CD4-positive, CD25-positive, alpha-beta regulatory T cell (primary cell): ENCODE data around the gene NUP93. TPM values are rescaled to one million over a fixed set of nuclear protein-coding genes. Genes with fewer than 3 reads are reported as not detected.

Source experiments
- ATAC-seq, 2 donors: fragments of 150-1000 bp; cut with Tn5 transposase; one replicate each; pipeline ENCODE4 v1.10.0; 2021; ENCODE audit warnings: low read depth in 2 of 2, moderate number of reproducible peaks in 2 of 2, moderate library complexity in 1 of 2
- DNase-seq, 3 donors: peaks; one replicate each; pipeline versions ENCODE4 v3.0.0 to v3.0.0-alpha.2; 2012 to 2022; ENCODE audit warnings: mixed read lengths in 1 of 3
- H3K27ac ChIP-seq: one replicate; pipeline ENCODE4 v1.7.0; 2013; ENCODE audit warnings: mild to moderate bottlenecking, low read length; ENCODE audit not compliant: insufficient read depth, poor library complexity, severe bottlenecking
- H3K27me3 ChIP-seq: one replicate; pipeline ENCODE4 v1.7.0; 2013; ENCODE audit warnings: low read length; ENCODE audit not compliant: control insufficient read depth, insufficient read depth
- H3K36me3 ChIP-seq: one replicate; pipeline ENCODE4 v1.7.0; 2013; ENCODE audit warnings: mild to moderate bottlenecking, low read length, moderate library complexity; ENCODE audit not compliant: control insufficient read depth, insufficient read depth
- H3K4me1 ChIP-seq: 2 replicates; pipeline ENCODE4 v1.7.0; 2013; ENCODE audit warnings: mild to moderate bottlenecking, low read length; ENCODE audit not compliant: insufficient read depth, control insufficient read depth, poor library complexity, severe bottlenecking
- H3K4me3 ChIP-seq: one replicate; pipeline ENCODE4 v1.7.0; 2013; ENCODE audit warnings: low read depth, mild to moderate bottlenecking, low read length, moderate library complexity
- H3K9me3 ChIP-seq, 2 experiments: 1 replicate in 1 of 2; 2 replicates in 1 of 2; pipeline ENCODE4 v1.7.0; 2013; ENCODE audit warnings: low read length in 2 of 2, mild to moderate bottlenecking in 1 of 2, moderate library complexity in 1 of 2; ENCODE audit not compliant: control insufficient read depth in 2 of 2
- H3K27ac Mint-ChIP-seq, 3 donors: one replicate each; pipeline ENCODE4 v1.8.0; 2020 to 2022; ENCODE audit warnings: mild to moderate bottlenecking in 3 of 3, mixed read lengths in 3 of 3, moderate library complexity in 2 of 3
- H3K27me3 Mint-ChIP-seq: one replicate; pipeline ENCODE4 v1.8.0; 2022; ENCODE audit warnings: mild to moderate bottlenecking, mixed read lengths
- H3K36me3 Mint-ChIP-seq: one replicate; pipeline ENCODE4 v1.8.0; 2020; ENCODE audit warnings: mixed read lengths
- H3K4me1 Mint-ChIP-seq, 4 donors: one replicate each; pipeline ENCODE4 v1.8.0; 2020 to 2022; ENCODE audit warnings: mixed read lengths in 4 of 4, mild to moderate bottlenecking in 1 of 4
- H3K4me3 Mint-ChIP-seq, 4 donors: one replicate each; pipeline ENCODE4 v1.8.0; 2020 to 2022; ENCODE audit warnings: mild to moderate bottlenecking in 4 of 4, mixed read lengths in 4 of 4, moderate library complexity in 3 of 4
- H3K9me3 Mint-ChIP-seq, 7 donors: one replicate each; pipeline ENCODE4 v1.8.0; 2020 to 2022; ENCODE audit warnings: mixed read lengths in 7 of 7, mild to moderate bottlenecking in 3 of 7, moderate library complexity in 2 of 7
- polyA plus RNA-seq, 4 donors: library from polyadenylated mRNA; unstranded; fragments of 300-500 nt; fragmentation: Illumina TruSeq; gene quantifications; one replicate each; pipeline ENCODE4 v1.2.3, GENCODE V29; 2021
- total RNA-seq: library from RNA; stranded (reverse); gene quantifications from one replicate; pipeline ENCODE4 v1.2.3, GENCODE V29; 2022

The NUP93 gene
- total and polyA plus RNA-seq, 5 donors from 2014 or later, result 55.0 to 92.7 (median 77.8) TPM

- Mint-ChIP-seq H3K27me3 (peaks cover 7% of the 10 kb centered on the region), H3K4me1 (peaks cover 0 to 49% (median 29%) of the 10 kb centered on the region in 4 donors), H3K9me3 (no peaks in the 10 kb centered on the region), H3K36me3 (no peaks in the 10 kb centered on the region), H3K4me3 (peak overlapping the region in 3 of 4 donors; percentile 27 to 87 (median 54)), H3K27ac (peak overlapping the region; percentile 74 to 99 (median 98))
- no peak for DNase-seq
- Histone ChIP-seq H3K4me1 (peaks cover 35% of the 10 kb centered on the region), H3K27me3 (no peaks in the 10 kb centered on the region), H3K36me3 (no peaks in the 10 kb centered on the region), H3K9me3 (no peaks in the 10 kb centered on the region), H3K4me3 (no peak overlapping the region), H3K27ac (peak overlapping the region; percentile 69)
- no peak for ATAC-seq
Observed at GRCh38 chr16:56861092-56861610, 131.2 kb downstream of the NUP93 start.

- DNase-seq (no peak), ATAC-seq (no peak)
- H3K4me3 ChIP-seq, result no peak overlapping the region
- H3K4me1 ChIP-seq, result peaks cover 35% of the 10 kb centered on the region
- Mint-ChIP-seq H3K9me3 (no peaks in the 10 kb centered on the region), H3K4me3 (no peak overlapping the region), H3K27ac (peak overlapping the region; percentile 74 to 99 (median 98)), H3K4me1 (peaks cover 0 to 49% (median 29%) of the 10 kb centered on the region in 4 donors), H3K36me3 (no peaks in the 10 kb centered on the region), H3K27me3 (peaks cover 7% of the 10 kb centered on the region)
- H3K27ac ChIP-seq, result no peak overlapping the region
- H3K27me3 ChIP-seq, result no peaks in the 10 kb centered on the region
- no peaks in the 10 kb centered on the region for H3K36me3 ChIP-seq
- H3K9me3 ChIP-seq, result no peaks in the 10 kb centered on the region
Observed at GRCh38 chr16:56861756-56862155, 131.8 kb downstream of the NUP93 start.

DNA sequence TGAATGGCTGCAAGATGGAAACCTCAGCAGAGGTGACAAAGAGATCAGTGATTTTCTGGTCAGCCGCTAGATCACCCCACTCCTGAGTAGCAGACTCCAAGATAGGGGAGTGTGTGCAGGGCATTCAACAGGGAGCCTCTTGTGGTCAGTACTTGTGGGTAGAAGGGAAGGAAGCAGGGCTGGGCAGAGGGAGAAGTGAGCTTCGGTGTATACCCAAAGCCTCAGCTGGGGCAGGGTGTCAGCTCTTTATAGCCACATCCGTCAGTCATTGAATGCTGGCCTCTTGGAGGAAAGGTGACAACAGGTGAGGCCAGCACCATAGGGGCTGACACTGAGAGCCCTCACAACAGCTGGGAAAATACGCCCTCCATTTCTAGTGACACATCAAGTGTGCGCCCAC lies 132.8 kb downstream of the NUP93 start:
- Histone ChIP-seq H3K36me3 (no peaks in the 10 kb centered on the region), H3K4me1 (peaks cover 35% of the 10 kb centered on the region), H3K27me3 (no peaks in the 10 kb centered on the region), H3K9me3 (no peaks in the 10 kb centered on the region), H3K27ac (no peak overlapping the region), H3K4me3 (no peak overlapping the region)
- H3K4me1 Mint-ChIP-seq, result peaks cover 5 to 54% (median 34%) of the 10 kb centered on the region in 4 donors
- no peak overlapping the region for H3K4me3 Mint-ChIP-seq
- no peaks in the 10 kb centered on the region for H3K36me3 Mint-ChIP-seq
- no peak for DNase-seq
- H3K9me3 Mint-ChIP-seq, result no peaks in the 10 kb centered on the region
- no peak for ATAC-seq
- H3K27me3 Mint-ChIP-seq, result peaks cover 7% of the 10 kb centered on the region
- H3K27ac Mint-ChIP-seq, result peak overlapping the region; percentile 36 to 90 (median 72)

GRCh38 chr16:56864960-56865359 lies 135.0 kb downstream of the NUP93 start, which contains the start of gene SLC12A3:
Gene SLC12A3, plus strand, starts transcription at chr16:56865207. Its CDS starts 29 bp downstream, at chr16:56865236.
- H3K27ac ChIP-seq, result no peak within 1 kb of the TSS
- H3K9me3 ChIP-seq, result no peaks in the 10 kb centered on the region
- Mint-ChIP-seq H3K4me1 (peaks cover 5 to 44% (median 27%) of the 10 kb centered on the region in 4 donors), H3K27ac (peak within 1 kb of the TSS in 1 of 3 donors; percentile 38), H3K4me3 (no peak within 1 kb of the TSS), H3K9me3 (no peaks in the 10 kb centered on the region), H3K36me3 (no peaks in the 10 kb centered on the region), H3K27me3 (peaks cover 7% of the 10 kb centered on the region)
- no peak for ATAC-seq
- no peaks in the 10 kb centered on the region for H3K27me3 ChIP-seq
- H3K4me1 ChIP-seq, result peaks cover 22% of the 10 kb centered on the region
- no peak within 1 kb of the TSS for H3K4me3 ChIP-seq
- no peak for DNase-seq
- no peaks in the 10 kb centered on the region for H3K36me3 ChIP-seq

- ATAC-seq (no peak), DNase-seq (no peak)
- no peaks in the 10 kb centered on the region for H3K9me3 Mint-ChIP-seq
- Histone ChIP-seq H3K9me3 (no peaks in the 10 kb centered on the region), H3K27me3 (no peaks in the 10 kb centered on the region), H3K4me3 (no peak overlapping the region), H3K27ac (no peak overlapping the region), H3K4me1 (peaks cover 17% of the 10 kb centered on the region), H3K36me3 (no peaks in the 10 kb centered on the region)
- H3K4me3 Mint-ChIP-seq, result no peak overlapping the region
- no peaks in the 10 kb centered on the region for H3K36me3 Mint-ChIP-seq
- H3K27ac Mint-ChIP-seq, result no peak overlapping the region
- H3K4me1 Mint-ChIP-seq, result peaks cover 5 to 38% (median 24%) of the 10 kb centered on the region in 4 donors
- H3K27me3 Mint-ChIP-seq, result peaks cover 7% of the 10 kb centered on the region
Observed at GRCh38 chr16:56865394-56866062, 135.6 kb downstream of the NUP93 start.

- H3K4me1 ChIP-seq, result peaks cover 4% of the 10 kb centered on the region
- H3K9me3 Mint-ChIP-seq, result no peaks in the 10 kb centered on the region
- H3K36me3 Mint-ChIP-seq, result no peaks in the 10 kb centered on the region
- no peaks in the 10 kb centered on the region for H3K36me3 ChIP-seq
- H3K9me3 ChIP-seq, result no peaks in the 10 kb centered on the region
- ATAC-seq (no peak), DNase-seq (peak; percentile 19 to 77 (median 64))
- no peak overlapping the region for H3K4me3 ChIP-seq
- peaks cover 5 to 23% (median 14%) of the 10 kb centered on the region in 4 donors for H3K4me1 Mint-ChIP-seq
- no peak overlapping the region for H3K4me3 Mint-ChIP-seq
- peaks cover 7% of the 10 kb centered on the region for H3K27me3 Mint-ChIP-seq
- H3K27ac Mint-ChIP-seq, result peak overlapping the region; percentile 26 to 85 (median 46)
- H3K27ac ChIP-seq, result no peak overlapping the region
- H3K27me3 ChIP-seq, result no peaks in the 10 kb centered on the region
Observed at GRCh38 chr16:56866955-56867830, 137.3 kb downstream of the NUP93 start.

- no peaks in the 10 kb centered on the region for H3K36me3 Mint-ChIP-seq
- H3K4me3 Mint-ChIP-seq, result no peak overlapping the region
- no peaks in the 10 kb centered on the region for H3K27me3 ChIP-seq
- no peak overlapping the region for H3K27ac Mint-ChIP-seq
- no peak overlapping the region for H3K27ac ChIP-seq
- no peaks in the 10 kb centered on the region for H3K4me1 ChIP-seq
- DNase-seq, result no peak
- ATAC-seq, result no peak
- no peaks in the 10 kb centered on the region for H3K9me3 ChIP-seq
- H3K4me3 ChIP-seq, result no peak overlapping the region
- peaks cover 7% of the 10 kb centered on the region for H3K27me3 Mint-ChIP-seq
- no peaks in the 10 kb centered on the region for H3K36me3 ChIP-seq
- peaks cover 4 to 17% (median 9%) of the 10 kb centered on the region in 4 donors for H3K4me1 Mint-ChIP-seq
- no peaks in the 10 kb centered on the region for H3K9me3 Mint-ChIP-seq
Observed at GRCh38 chr16:56868175-56868574, 138.2 kb downstream of the NUP93 start.
